MG63 (cell line): ENCODE data around the gene ABCC10. TPM values are rescaled to one million over a fixed set of nuclear protein-coding genes. Genes with fewer than 3 reads are reported as not detected.
"Not testable (repeated sequence)": the region's sequence is repeated elsewhere in the genome, so short reads cannot be mapped to it uniquely, and the experiment has no call there.

Experiments used
- DNase-seq: peaks from one replicate; pipeline ENCODE4 v3.0.0-alpha.2; 2020
- H3K27me3 ChIP-seq: fragments of 250-450 bp; sonication (Bioruptor Pico); 2 replicates; pipeline ENCODE4 v1.5.1; 2020; ENCODE audit warnings: mild to moderate bottlenecking, moderate library complexity
- H3K36me3 ChIP-seq: fragments of 250-450 bp; sonication (Bioruptor Pico); 2 replicates; pipeline ENCODE4 v1.5.1; 2020; ENCODE audit warnings: mild to moderate bottlenecking, moderate library complexity
- H3K4me3 ChIP-seq: fragments of 250-450 bp; sonication (Bioruptor Pico); 2 replicates; pipeline ENCODE4 v1.5.1; 2020; ENCODE audit warnings: mild to moderate bottlenecking, moderate library complexity
- H3K9me3 ChIP-seq: fragments of 250-450 bp; sonication (Bioruptor Pico); 2 replicates; pipeline ENCODE4 v1.5.1; 2020; ENCODE audit warnings: mild to moderate bottlenecking, moderate library complexity
- total RNA-seq: library from RNA; depleted of rRNA; stranded (reverse); fragments of >200 nt; shearing (Covaris generic); gene quantifications from 2 replicates; pipeline ENCODE4 v1.2.3, GENCODE V29; 2014; ENCODE audit warnings: low replicate concordance

Gene ABCC10
- total RNA-seq, 1 experiment from 2014 or later, result 3.5 TPM

- H3K4me3 ChIP-seq, result peak overlapping the region; percentile 39
- no peaks in the 10 kb centered on the region for H3K36me3 ChIP-seq
- DNase-seq, result peak; percentile 73
- H3K9me3 ChIP-seq, result no peaks in the 10 kb centered on the region
- peaks cover 8% of the 10 kb centered on the region; the same call in 1 of the 2 replicates for H3K27me3 ChIP-seq
Measured at GRCh38 chr6:43454696-43455530, 27.6 kb downstream of the ABCC10 start.

- Histone ChIP-seq H3K27me3 (peaks cover 8% of the 10 kb centered on the region; the same call in 1 of the 2 replicates), H3K4me3 (peak within 1 kb of the TSS; percentile 39), H3K9me3 (no peaks in the 10 kb centered on the region), H3K36me3 (no peaks in the 10 kb centered on the region)
- DNase-seq, result no peak
Measured at GRCh38 chr6:43455531-43456428, 28.4 kb downstream of the ABCC10 start, which contains the start of gene DLK2. DLK2 (minus strand) TSS chr6:43455548; CDS start chr6:43454825, 723 bp downstream.

GRCh38 chr6:43457643-43458042, 30.3 kb downstream of the ABCC10 start:
- Histone ChIP-seq H3K9me3 (no peaks in the 10 kb centered on the region), H3K4me3 (no peak overlapping the region), H3K27me3 (peaks cover 8% of the 10 kb centered on the region; the same call in 1 of the 2 replicates), H3K36me3 (no peaks in the 10 kb centered on the region)
- no peak for DNase-seq

GRCh38 chr6:43458154-43458553, 30.8 kb downstream of the ABCC10 start:
- H3K27me3 ChIP-seq, H3K4me3 ChIP-seq, H3K9me3 ChIP-seq, DNase-seq, H3K36me3 ChIP-seq: not testable (repeated sequence)

- no peaks in the 10 kb centered on the region for H3K9me3 ChIP-seq
- DNase-seq, result no peak
- peaks cover 8% of the 10 kb centered on the region; the same call in 1 of the 2 replicates for H3K27me3 ChIP-seq
Measured at GRCh38 chr6:43459535-43459934, 32.2 kb downstream of the ABCC10 start.

GRCh38 chr6:43460032-43460431, 32.7 kb downstream of the ABCC10 start:
- Histone ChIP-seq H3K36me3 (no peaks in the 10 kb centered on the region), H3K4me3 (no peak overlapping the region), H3K27me3 (peaks cover 8% of the 10 kb centered on the region; the same call in 1 of the 2 replicates), H3K9me3 (no peaks in the 10 kb centered on the region)
- no peak for DNase-seq

More at GRCh38 chr6:43459535-43459934, 32.2 kb downstream of the ABCC10 start:
- H3K36me3 ChIP-seq, result no peaks in the 10 kb centered on the region
- H3K4me3 ChIP-seq, result no peak overlapping the region

GRCh38 chr6:43461936-43462335, 34.6 kb downstream of the ABCC10 start:
- Histone ChIP-seq H3K4me3 (no peak overlapping the region), H3K9me3 (no peaks in the 10 kb centered on the region), H3K36me3 (no peaks in the 10 kb centered on the region), H3K27me3 (no peaks in the 10 kb centered on the region)
- no peak for DNase-seq

GRCh38 chr6:43464337-43464736, 37.0 kb downstream of the ABCC10 start:
- Histone ChIP-seq H3K27me3 (no peaks in the 10 kb centered on the region), H3K9me3 (no peaks in the 10 kb centered on the region), H3K36me3 (no peaks in the 10 kb centered on the region), H3K4me3 (no peak overlapping the region)
- DNase-seq, result no peak

- Histone ChIP-seq H3K9me3 (no peaks in the 10 kb centered on the region), H3K36me3 (no peaks in the 10 kb centered on the region), H3K27me3 (no peaks in the 10 kb centered on the region), H3K4me3 (no peak overlapping the region)
- no peak for DNase-seq
Measured at GRCh38 chr6:43465948-43466347, 38.6 kb downstream of the ABCC10 start.

- DNase-seq, H3K4me3 ChIP-seq, H3K36me3 ChIP-seq, H3K27me3 ChIP-seq, H3K9me3 ChIP-seq: not testable (repeated sequence)
Measured at GRCh38 chr6:43467265-43467664, 39.9 kb downstream of the ABCC10 start.

- Histone ChIP-seq H3K9me3 (no peaks in the 10 kb centered on the region), H3K27me3 (no peaks in the 10 kb centered on the region), H3K36me3 (no peaks in the 10 kb centered on the region), H3K4me3 (no peak overlapping the region)
- no peak for DNase-seq
Measured at GRCh38 chr6:43467752-43468151, 40.4 kb downstream of the ABCC10 start.

- Histone ChIP-seq H3K4me3 (no peak overlapping the region), H3K27me3 (no peaks in the 10 kb centered on the region), H3K9me3 (no peaks in the 10 kb centered on the region), H3K36me3 (no peaks in the 10 kb centered on the region)
- no peak for DNase-seq
Measured at GRCh38 chr6:43468240-43468639, 40.9 kb downstream of the ABCC10 start.

GRCh38 chr6:43468748-43469681, 41.7 kb downstream of the ABCC10 start:
- no peaks in the 10 kb centered on the region for H3K36me3 ChIP-seq
- H3K4me3 ChIP-seq, result no peak overlapping the region
- DNase-seq, result no peak
- H3K9me3 ChIP-seq, result no peaks in the 10 kb centered on the region
- no peaks in the 10 kb centered on the region for H3K27me3 ChIP-seq

- Histone ChIP-seq H3K4me3 (no peak overlapping the region), H3K9me3 (no peaks in the 10 kb centered on the region), H3K36me3 (no peaks in the 10 kb centered on the region), H3K27me3 (no peaks in the 10 kb centered on the region)
- DNase-seq, result no peak
Measured at GRCh38 chr6:43469947-43470346, 42.6 kb downstream of the ABCC10 start.

- DNase-seq, result no peak
- no peaks in the 10 kb centered on the region for H3K27me3 ChIP-seq
- H3K36me3 ChIP-seq, result no peaks in the 10 kb centered on the region
- H3K4me3 ChIP-seq, result no peak overlapping the region
- no peaks in the 10 kb centered on the region for H3K9me3 ChIP-seq
Measured at GRCh38 chr6:43471399-43471798, 44.1 kb downstream of the ABCC10 start.

GRCh38 chr6:43472515-43472914, 45.2 kb downstream of the ABCC10 start:
- no peaks in the 10 kb centered on the region for H3K36me3 ChIP-seq
- no peaks in the 10 kb centered on the region for H3K27me3 ChIP-seq
- H3K4me3 ChIP-seq, result no peak overlapping the region
- H3K9me3 ChIP-seq, result no peaks in the 10 kb centered on the region
- DNase-seq, result no peak
